Ascending aorta (tissue), 2 donors: Measurements from ENCODE around the gene STIM2. TPM values are rescaled to one million over a fixed set of nuclear protein-coding genes. Genes with fewer than 3 reads are reported as not detected.
"Not testable (repeated sequence)": the region's sequence is repeated elsewhere in the genome, so short reads cannot be mapped to it uniquely, and the experiment has no call there.

Experiments used
- DNase-seq, 2 donors: peaks; one replicate each; pipeline ENCODE4 v3.0.0-alpha.2; 2019; ENCODE audit warnings: low spot score in 2 of 2
- H3K27ac ChIP-seq, 2 donors: fragments of 200-600 bp; sonication (generic); one replicate each; pipeline ENCODE4 v1.5.1; 2016 to 2017; ENCODE audit warnings: mild to moderate bottlenecking in 1 of 2
- H3K27me3 ChIP-seq: fragments of 200-600 bp; sonication (generic); one replicate; pipeline ENCODE4 v1.5.1; 2017
- H3K36me3 ChIP-seq, 2 donors: fragments of 200-600 bp; sonication (generic); one replicate each; pipeline ENCODE4 v1.5.1; 2016
- H3K4me1 ChIP-seq, 2 donors: fragments of 200-600 bp; sonication (generic); one replicate each; pipeline ENCODE4 v1.5.1; 2016 to 2017; ENCODE audit warnings: mild to moderate bottlenecking in 1 of 2
- H3K4me3 ChIP-seq, 2 donors: fragments of 200-600 bp; sonication (generic); one replicate each; pipeline ENCODE4 v1.5.1; 2016 to 2017; ENCODE audit warnings: mild to moderate bottlenecking in 1 of 2
- H3K9me3 ChIP-seq, 2 donors: fragments of 200-600 bp; sonication (generic); one replicate each; pipeline ENCODE4 v1.5.1; 2016
- CTCF ChIP-seq, 3 experiments: fragments of 200-600 bp in 2 of 3; fragments of 450-650 bp in 1 of 3; sonication (generic) in 2 of 3; IDR thresholded peaks; one replicate each; pipeline ENCODE4 v1.5.1; 2016 to 2019; ENCODE audit warnings: antibody characterized with exemption in 3 of 3, mild to moderate bottlenecking in 1 of 3, moderate library complexity in 1 of 3
- intact Hi-C: fragments of 100-400 bp; cut with DNase I; formaldehyde crosslinking; loops from one replicate; pipeline ENCODE4 v1.15.1; 2023
- total RNA-seq: library from RNA; depleted of rRNA; stranded (reverse); fragments of >200 nt; gene quantifications from one replicate; pipeline ENCODE4 v1.1.0, GENCODE V29; 2016

The STIM2 gene
- total RNA-seq, 1 donor from 2014 or later: 17.2 TPM

DNA sequence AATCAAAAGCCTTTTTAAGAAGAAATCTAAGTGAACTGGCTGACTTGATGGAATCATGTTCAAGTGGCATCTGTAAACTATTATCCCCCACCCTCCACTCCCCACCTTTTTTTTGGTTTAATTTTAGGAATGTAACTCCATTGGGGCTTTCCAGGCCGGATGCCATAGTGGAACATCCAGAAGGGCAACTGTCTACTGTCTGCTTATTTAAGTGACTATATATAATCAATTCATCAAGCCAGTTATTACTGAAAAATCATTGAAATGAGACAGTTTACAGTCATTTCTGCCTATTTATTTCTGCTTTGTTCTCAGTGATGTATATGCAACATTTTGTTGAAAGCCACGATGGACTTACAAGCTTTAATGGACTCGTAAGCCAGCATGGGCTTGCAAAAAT lies 162.3 kb downstream of the STIM2 start:
- no peaks in the 10 kb centered on the region for H3K4me1 ChIP-seq
- H3K9me3 ChIP-seq: no peaks in the 10 kb centered on the region
- peaks cover 7 to 13% of the 10 kb centered on the region in 2 donors for H3K36me3 ChIP-seq
- no peak for DNase-seq
- H3K27ac ChIP-seq: no peak overlapping the region
- H3K4me3 ChIP-seq: no peak overlapping the region
- intact Hi-C loops: no loop called here
- H3K27me3 ChIP-seq: no peaks in the 10 kb centered on the region
- TF ChIP-seq CTCF (IDR thresholded peaks at IDR 0.05): no peak

DNA sequence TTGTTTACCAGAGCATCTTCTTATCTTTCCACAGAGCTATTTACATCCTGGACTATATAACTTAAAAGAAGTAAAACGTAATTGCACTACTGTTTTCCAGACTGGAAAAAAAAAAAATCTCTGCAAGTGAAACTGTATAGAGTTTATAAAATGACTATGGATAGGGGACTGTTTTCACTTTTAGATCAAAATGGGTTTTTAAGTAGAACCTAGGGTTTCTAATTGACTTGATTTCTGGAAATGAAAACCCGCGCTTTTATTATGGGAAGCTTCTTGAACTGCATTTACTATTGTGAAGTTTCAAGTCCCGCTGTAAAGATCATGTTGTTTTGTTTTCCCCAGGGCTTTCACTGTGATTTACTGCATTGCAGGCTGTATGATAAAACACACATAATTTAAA lies 162.7 kb downstream of the STIM2 start:
- TF ChIP-seq CTCF (IDR thresholded peaks at IDR 0.05): no peak
- Histone ChIP-seq H3K4me1 (no peaks in the 10 kb centered on the region), H3K9me3 (no peaks in the 10 kb centered on the region), H3K27ac (no peak overlapping the region), H3K36me3 (peaks cover 3 to 9% of the 10 kb centered on the region in 2 donors), H3K27me3 (no peaks in the 10 kb centered on the region), H3K4me3 (no peak overlapping the region)
- no peak for DNase-seq
- intact Hi-C loops: no loop called here

DNA sequence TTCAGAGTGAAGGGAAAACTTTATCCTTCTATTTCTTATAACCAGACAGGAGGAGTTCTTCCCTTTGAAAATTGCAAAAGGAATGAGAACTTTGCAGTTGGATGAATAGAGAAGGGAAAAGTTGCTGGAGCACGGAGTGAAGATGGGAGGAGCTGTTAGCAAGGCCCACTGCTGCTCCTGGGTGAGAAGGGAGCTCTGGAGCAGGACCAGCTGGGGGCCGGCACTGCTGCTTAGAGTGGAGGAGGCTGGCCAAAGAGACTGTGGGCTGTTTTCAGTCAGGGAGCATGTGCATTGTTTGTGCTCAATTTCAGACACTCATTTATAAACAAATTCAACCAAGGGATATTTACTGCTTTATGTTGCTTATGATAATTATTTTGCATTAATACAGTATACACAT lies 164.2 kb downstream of the STIM2 start:
- intact Hi-C loops: no loop called here

DNA sequence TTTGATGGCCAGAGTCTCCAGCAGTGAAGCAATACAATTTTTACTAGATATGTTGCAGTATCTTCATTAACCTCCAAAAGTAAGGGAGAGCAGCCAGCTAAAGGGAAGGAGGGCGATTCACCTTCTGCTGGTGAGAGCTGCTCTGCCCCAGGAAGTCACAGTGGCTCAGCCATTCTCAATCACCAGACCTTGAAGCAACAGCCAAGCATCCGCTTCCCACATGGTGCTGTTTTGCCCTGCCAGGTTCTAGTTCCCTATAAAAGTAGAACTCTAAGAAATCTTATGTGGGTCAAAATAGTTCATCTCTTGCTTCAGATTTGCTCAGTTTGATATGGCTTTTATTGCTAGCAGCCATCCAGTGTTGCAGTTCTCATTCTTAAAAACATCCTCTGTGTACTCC lies 166.8 kb downstream of the STIM2 start:
- Histone ChIP-seq H3K9me3 (no peaks in the 10 kb centered on the region), H3K36me3 (peaks cover 3 to 6% of the 10 kb centered on the region in 2 donors), H3K4me3 (no peak overlapping the region), H3K27me3 (no peaks in the 10 kb centered on the region), H3K27ac (no peak overlapping the region), H3K4me1 (no peaks in the 10 kb centered on the region)
- TF ChIP-seq CTCF (IDR thresholded peaks at IDR 0.05): no peak
- no peak for DNase-seq
- intact Hi-C loops: no loop called here

More for the DNA sequence above, 164.2 kb downstream of the STIM2 start:
- TF ChIP-seq CTCF (IDR thresholded peaks at IDR 0.05): no peak
- Histone ChIP-seq H3K27me3 (no peaks in the 10 kb centered on the region), H3K4me3 (no peak overlapping the region), H3K9me3 (no peaks in the 10 kb centered on the region), H3K27ac (no peak overlapping the region), H3K4me1 (no peaks in the 10 kb centered on the region), H3K36me3 (peaks cover 3 to 7% of the 10 kb centered on the region in 2 donors)
- DNase-seq: no peak

- H3K4me3 ChIP-seq, H3K9me3 ChIP-seq, H3K4me1 ChIP-seq, H3K36me3 ChIP-seq, DNase-seq, H3K27ac ChIP-seq, intact Hi-C loops, H3K27me3 ChIP-seq: not testable (repeated sequence)
Observed at GRCh38 chr4:27035127-27035526, 174.5 kb downstream of the STIM2 start.

- H3K4me1 ChIP-seq: no peaks in the 10 kb centered on the region
- intact Hi-C loops: loop anchor here (10.0 kb wide), 1 partner anchor 274 kb away; no protein-coding TSS in a partner anchor
- no peak overlapping the region for H3K27ac ChIP-seq
- H3K9me3 ChIP-seq: no peaks in the 10 kb centered on the region
- no peaks in the 10 kb centered on the region for H3K36me3 ChIP-seq
- no peak overlapping the region for H3K4me3 ChIP-seq
- no peaks in the 10 kb centered on the region for H3K27me3 ChIP-seq
- DNase-seq: no peak
- no peak for TF ChIP-seq CTCF (IDR thresholded peaks at IDR 0.05)
Observed at GRCh38 chr4:27040356-27040755, 179.7 kb downstream of the STIM2 start.
